Body of pancreas (tissue), 4 donors: Measurements from ENCODE around the gene PDHB.

Experiments
- CTCF ChIP-seq, 7 experiments: fragments of 450-650 bp in 4 of 7; fragments of 200-600 bp in 3 of 7; sonication (generic) in 3 of 7; IDR thresholded peaks; one replicate each; pipeline ENCODE4 v1.5.1; 2016 to 2019; ENCODE audit warnings: antibody characterized with exemption in 7 of 7
- POLR2A ChIP-seq, 3 donors: fragments of 450-650 bp; IDR thresholded peaks; one replicate each; pipeline ENCODE4 v1.6.1; 2016; ENCODE audit warnings: antibody characterized with exemption in 3 of 3, mild to moderate bottlenecking in 2 of 3

- no peak for TF ChIP-seq CTCF (IDR thresholded peaks at IDR 0.05)
- TF ChIP-seq POLR2A (IDR thresholded peaks at IDR 0.05), result no peak
Observed at GRCh38 chr3:58470363-58471024, 36.9 kb upstream of the PDHB start.
